Fibroblast of villous mesenchyme (primary cell): ENCODE measurements around the gene CXCR1. TPM values are rescaled to one million over a fixed set of nuclear protein-coding genes. Genes with fewer than 3 reads are reported as not detected.
"Not testable (repeated sequence)": the region's sequence is repeated elsewhere in the genome, so short reads cannot be mapped to it uniquely, and the experiment has no call there.

Source experiments
- DNase-seq: peaks from one replicate; pipeline ENCODE4 v3.0.0-alpha.2; 2010; ENCODE audit warnings: low read depth
- H3K4me3 ChIP-seq: 2 replicates; pipeline ENCODE4 v1.5.1; 2011; ENCODE audit warnings: low read depth, mild to moderate bottlenecking, low read length
- total RNA-seq: library from RNA; depleted of rRNA; stranded (reverse); fragments of >200 nt; gene quantifications from 2 replicates; pipeline ENCODE4 v1.2.3, GENCODE V29; 2012
- TF ChIP-seq, protein P1 (sequence below): IDR thresholded peaks from 2 replicates; pipeline ENCODE4 v1.5.1; 2012; ENCODE audit warnings: low read depth, mild to moderate bottlenecking, low read length; ENCODE audit not compliant: insufficient read depth

Gene CXCR1
- total RNA-seq, 1 donor, result not detected

DNA sequence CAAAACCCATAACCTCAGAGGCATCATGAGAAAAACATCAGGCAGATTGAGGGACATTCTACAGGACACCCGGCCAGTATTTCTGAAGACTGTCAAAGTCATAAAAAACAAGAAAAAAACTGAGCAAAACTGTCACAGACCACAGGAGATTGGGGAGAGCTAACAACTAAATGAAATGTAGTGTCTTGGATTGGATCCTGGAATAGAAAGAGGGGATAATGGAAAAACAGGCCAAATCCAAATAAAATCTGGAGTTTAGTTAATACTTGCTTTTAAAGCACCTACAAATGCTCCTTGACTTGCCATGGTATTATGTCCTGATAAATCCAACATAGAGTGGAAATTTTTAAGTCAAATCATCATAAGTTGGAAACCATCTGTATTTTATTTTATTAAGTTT lies 17.6 kb upstream of the CXCR1 start:
- DNase-seq, result no peak
- TF ChIP-seq, protein P1, sequence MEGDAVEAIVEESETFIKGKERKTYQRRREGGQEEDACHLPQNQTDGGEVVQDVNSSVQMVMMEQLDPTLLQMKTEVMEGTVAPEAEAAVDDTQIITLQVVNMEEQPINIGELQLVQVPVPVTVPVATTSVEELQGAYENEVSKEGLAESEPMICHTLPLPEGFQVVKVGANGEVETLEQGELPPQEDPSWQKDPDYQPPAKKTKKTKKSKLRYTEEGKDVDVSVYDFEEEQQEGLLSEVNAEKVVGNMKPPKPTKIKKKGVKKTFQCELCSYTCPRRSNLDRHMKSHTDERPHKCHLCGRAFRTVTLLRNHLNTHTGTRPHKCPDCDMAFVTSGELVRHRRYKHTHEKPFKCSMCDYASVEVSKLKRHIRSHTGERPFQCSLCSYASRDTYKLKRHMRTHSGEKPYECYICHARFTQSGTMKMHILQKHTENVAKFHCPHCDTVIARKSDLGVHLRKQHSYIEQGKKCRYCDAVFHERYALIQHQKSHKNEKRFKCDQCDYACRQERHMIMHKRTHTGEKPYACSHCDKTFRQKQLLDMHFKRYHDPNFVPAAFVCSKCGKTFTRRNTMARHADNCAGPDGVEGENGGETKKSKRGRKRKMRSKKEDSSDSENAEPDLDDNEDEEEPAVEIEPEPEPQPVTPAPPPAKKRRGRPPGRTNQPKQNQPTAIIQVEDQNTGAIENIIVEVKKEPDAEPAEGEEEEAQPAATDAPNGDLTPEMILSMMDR, result no peak
- H3K4me3 ChIP-seq, result no peak overlapping the region

DNA sequence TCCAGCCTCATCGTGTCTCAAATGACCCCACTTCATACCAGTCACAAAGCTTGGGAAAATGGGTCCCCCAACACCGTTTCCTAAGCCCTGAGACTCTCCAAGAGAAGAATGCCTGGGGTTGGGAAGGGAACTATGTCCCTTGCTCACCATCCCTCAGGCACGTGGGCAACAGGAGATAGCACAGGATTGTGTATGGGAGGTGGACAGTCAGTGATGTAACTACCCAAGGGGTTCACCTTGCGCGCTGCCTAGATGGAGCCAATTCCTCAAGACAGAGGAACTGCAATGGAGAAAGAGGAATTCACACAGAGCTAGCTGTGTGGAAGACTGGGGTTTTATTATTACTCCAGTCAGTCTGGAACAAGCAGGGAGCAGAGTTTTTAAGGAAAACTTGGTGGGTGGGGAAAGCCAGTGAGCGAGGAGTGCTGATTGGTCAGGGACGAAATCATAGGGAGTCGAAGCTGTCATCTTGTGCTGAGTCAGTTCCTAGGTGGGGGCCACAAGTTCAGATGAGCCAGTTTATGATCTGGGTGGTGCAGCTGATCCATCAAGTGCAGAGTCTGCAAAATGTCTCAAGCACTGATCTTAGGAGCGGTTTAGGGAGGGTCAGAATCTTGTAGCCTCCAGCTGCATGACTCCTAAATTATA lies 13.8 kb upstream of the CXCR1 start:
- H3K4me3 ChIP-seq, result no peak overlapping the region
- DNase-seq, result peak; percentile 87
- TF ChIP-seq, protein P1, result no peak

DNA sequence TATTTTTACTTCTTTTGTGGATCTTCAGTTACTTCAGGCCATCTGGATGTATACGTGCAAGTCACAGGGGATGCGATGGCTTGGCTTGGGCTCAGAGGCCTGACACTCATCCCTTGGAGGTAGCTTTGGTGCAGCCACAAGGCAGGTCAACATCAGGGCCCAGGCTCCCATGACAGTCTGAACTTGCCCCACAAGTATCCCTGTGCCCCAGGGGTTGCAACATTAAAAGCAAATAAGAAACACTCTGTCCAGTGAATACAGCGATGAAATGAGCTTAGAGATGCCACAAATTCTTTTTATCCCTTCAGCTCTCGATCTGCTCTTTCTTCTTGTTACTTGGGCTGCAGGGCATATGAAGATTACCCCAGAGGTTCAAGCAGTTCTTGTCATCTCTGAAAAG lies 13.0 kb upstream of the CXCR1 start:
- TF ChIP-seq, protein P1, result no peak
- H3K4me3 ChIP-seq, result no peak overlapping the region
- DNase-seq, result no peak

DNA sequence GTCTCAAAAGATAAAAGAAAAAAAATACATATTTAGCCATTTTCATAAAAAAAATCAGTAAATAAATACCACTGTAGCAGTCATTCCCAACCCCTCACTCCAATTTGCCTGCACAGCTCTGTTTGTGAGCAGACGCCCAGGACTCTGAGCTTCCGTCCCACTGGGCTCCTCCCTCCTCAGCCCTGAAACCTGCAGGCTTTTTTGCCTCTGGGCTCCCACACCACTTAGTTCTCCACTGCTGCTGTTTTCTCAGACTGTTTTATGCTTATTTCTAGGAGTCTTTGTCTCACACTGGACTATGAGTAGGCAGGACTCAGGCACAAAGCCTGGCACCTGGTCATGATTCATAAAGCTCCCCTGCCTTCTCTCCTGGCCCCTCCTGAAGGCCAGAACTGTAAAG lies 6.1 kb upstream of the CXCR1 start:
- TF ChIP-seq, protein P1, result no peak
- no peak for DNase-seq
- no peak overlapping the region for H3K4me3 ChIP-seq

DNA sequence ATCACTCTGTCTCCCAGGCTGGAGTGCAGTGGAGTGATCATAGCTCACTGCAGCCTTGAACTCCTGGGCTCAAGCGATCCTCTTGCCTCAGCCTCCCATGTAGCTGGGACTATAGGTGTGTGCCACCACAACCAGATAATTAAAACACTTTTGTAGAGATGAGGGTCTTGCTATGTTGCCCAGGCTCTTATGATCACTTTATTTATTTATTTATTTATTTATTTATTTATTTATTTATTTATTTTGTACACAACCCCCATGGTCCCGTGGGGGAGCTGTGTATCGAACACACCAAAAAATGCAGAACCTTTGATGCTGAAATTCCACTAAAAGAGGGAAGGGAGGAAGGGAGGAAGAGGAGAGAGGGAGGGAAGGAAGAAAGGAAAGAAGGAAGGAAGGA lies 5.0 kb upstream of the CXCR1 start:
- not testable (repeated sequence) for H3K4me3 ChIP-seq, DNase-seq

DNA sequence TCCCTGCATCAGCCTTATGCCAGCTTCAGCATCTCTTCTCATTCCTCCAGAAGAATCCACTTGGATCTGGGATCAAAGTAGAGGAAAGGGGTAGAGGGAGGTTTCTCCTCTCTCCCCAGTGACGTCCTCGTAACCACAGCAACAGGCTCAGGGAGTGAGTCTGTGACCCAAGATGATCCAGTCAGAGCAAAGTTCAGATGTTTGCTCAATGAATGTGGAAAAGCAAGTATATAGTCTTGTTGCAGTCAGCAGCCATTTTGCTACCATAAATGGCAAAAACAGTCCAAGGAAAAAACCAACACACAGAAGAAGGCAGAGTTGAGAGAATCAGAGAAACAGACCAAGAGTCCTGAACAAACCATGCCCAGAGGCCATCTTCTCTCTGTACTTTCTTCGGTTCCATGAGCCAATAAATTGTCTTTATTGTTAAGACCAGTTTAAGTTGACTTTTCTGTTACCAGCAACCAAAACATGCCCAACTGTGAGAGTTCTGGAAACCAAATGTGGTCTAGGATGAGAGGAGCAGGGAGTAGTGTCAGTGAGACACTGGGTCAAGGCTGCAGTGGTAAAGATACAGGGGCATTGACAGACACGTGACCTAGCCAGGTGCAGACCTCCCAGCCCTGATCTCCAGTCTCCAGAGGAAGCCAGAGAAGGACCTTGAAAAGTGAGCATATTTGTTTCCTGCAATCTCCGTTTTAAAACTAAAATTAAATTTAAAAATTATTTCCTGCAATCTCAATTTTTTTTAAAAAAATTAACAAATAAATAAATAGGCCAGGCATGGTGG lies 3.2 kb upstream of the CXCR1 start:
- peak; percentile 44 for DNase-seq
- no peak overlapping the region for H3K4me3 ChIP-seq
- TF ChIP-seq, protein P1, result no peak

DNA sequence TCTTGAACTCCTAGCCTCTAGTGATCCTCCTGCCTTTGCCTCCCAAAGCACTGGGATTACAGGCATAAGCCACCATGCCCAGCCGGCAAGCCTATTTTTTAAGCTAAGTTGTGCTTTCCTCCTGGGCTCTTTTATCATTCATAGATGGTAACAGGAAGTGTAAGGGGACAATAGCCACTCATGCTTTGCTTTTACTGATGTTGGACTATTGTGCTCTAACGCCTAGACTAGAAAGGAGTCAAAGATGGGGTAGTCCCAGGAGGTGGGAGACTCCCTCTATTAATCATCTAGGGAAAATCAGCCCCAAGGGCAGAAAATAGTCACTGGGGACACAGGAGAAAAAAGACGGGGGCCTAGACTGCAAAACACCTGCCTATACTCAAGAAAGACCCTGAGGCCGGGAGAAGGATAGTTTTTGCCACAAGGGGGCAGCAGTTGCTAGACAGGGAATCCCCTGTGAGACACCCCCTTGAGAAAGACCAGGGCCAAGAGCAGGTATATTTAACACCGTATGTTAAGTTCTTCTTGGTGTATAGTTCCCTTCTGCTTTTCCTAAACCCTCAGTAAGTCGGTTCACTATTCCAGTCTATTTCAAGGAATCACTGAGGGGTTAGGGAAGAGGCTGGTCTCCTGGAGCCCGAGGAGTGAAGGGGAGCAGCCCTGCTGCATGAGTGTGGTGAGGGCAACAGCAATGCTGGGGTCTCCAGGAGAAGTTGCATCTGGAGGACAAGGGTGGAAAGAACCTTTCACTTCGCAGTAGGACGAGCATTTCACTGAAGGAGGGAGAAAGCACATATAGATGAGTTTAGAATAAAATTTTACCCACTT lies 2.1 kb upstream of the CXCR1 start:
- DNase-seq, result peak; percentile 52
- no peak overlapping the region for H3K4me3 ChIP-seq

More for the DNA sequence above, 2.1 kb upstream of the CXCR1 start:
- TF ChIP-seq, protein P1, result peak; percentile 80
